NCI-H2227 (cell line): ENCODE results near the gene CSF2.

Experiments used
- DNase-seq: peaks from one replicate; lab custom pipeline; 2025; ENCODE audit not compliant: unreplicated experiment; lab: John Stamatoyannopoulos, UW

Gene CSF2

GRCh38 chr5:132067941-132068808 is 5.4 kb upstream of the CSF2 start:
- no peak for DNase-seq

GRCh38 chr5:132069561-132069960 is 4.0 kb upstream of the CSF2 start:
- no peak for DNase-seq

GRCh38 chr5:132069994-132070393 is 3.6 kb upstream of the CSF2 start:
- no peak for DNase-seq

GRCh38 chr5:132070460-132071337 is 2.9 kb upstream of the CSF2 start:
- DNase-seq = no peak

GRCh38 chr5:132071338-132071707 is 2.3 kb upstream of the CSF2 start:
- DNase-seq = no peak

- DNase-seq = no peak
Observed at GRCh38 chr5:132072070-132072469, 1.5 kb upstream of the CSF2 start.

- DNase-seq = no peak
Observed at GRCh38 chr5:132072528-132072927, 1.1 kb upstream of the CSF2 start.

GRCh38 chr5:132074091-132074771 is 642 bp downstream of the CSF2 start:
- DNase-seq = no peak

- DNase-seq = no peak
Observed at GRCh38 chr5:132074772-132075718, 1.5 kb downstream of the CSF2 start.

GRCh38 chr5:132075719-132076077 is 2.1 kb downstream of the CSF2 start:
- DNase-seq = no peak

- no peak for DNase-seq
Observed at GRCh38 chr5:132076202-132076830, 2.7 kb downstream of the CSF2 start.

- no peak for DNase-seq
Observed at GRCh38 chr5:132076983-132077382, 3.4 kb downstream of the CSF2 start.

GRCh38 chr5:132079081-132079480 is 5.5 kb downstream of the CSF2 start:
- no peak for DNase-seq

GRCh38 chr5:132079619-132080018 is 6.0 kb downstream of the CSF2 start:
- DNase-seq = no peak

- no peak for DNase-seq
Observed at GRCh38 chr5:132080595-132080994, 7.0 kb downstream of the CSF2 start.

GRCh38 chr5:132081458-132081857 is 7.9 kb downstream of the CSF2 start:
- DNase-seq = no peak

GRCh38 chr5:132082329-132083023 is 8.9 kb downstream of the CSF2 start:
- no peak for DNase-seq

- DNase-seq = no peak
Observed at GRCh38 chr5:132083071-132083678, 9.6 kb downstream of the CSF2 start.

GRCh38 chr5:132085686-132086085 is 12.1 kb downstream of the CSF2 start:
- DNase-seq = no peak
